ENCODE results near the gene FXYD1.

The FXYD1 gene

DNA sequence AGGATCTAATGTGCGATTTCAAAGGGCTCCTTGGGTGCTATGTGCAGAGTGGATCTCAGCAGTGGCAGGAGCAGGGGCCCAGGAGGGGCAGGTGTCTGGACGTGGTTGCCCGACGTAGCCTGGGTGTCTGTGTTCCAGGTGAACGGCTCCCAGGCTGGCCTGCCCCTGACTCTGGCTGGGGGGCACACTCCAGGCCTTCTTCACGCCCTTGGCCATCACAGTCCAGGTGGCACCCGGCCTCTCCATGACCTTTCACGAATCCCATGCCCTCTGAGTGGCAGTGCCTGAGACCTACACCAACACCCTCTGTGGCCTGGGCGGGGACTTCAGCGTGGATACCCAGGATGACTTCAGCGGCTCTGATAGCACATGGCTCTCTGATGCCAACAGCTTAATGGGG is 34.3 kb upstream of the FXYD1 start:
- Histone ChIP-seq H3K27ac (ENCODE audit: low read length) (no peak overlapping the region), H4K20me1 (ENCODE audit: insufficient read depth, low read length) (no peaks in the 10 kb centered on the region), H3K4me2 (ENCODE audit: insufficient read depth, low read length) (no peak overlapping the region), H2AFZ (ENCODE audit: low read depth, low read length) (no peak overlapping the region), H3K36me3 (ENCODE audit: insufficient read depth, low read length) (no peaks in the 10 kb centered on the region), H3K4me1 (ENCODE audit: insufficient read depth, low read length) (no peaks in the 10 kb centered on the region), H3K9me3 (ENCODE audit: insufficient read depth, low read length, severe bottlenecking) (no peaks in the 10 kb centered on the region), H3K79me2 (ENCODE audit: insufficient read depth, low read length) (no peaks in the 10 kb centered on the region), H3K9ac (ENCODE audit: low read depth, low read length) (no peak overlapping the region), H3K4me3 (ENCODE audit: low read depth in 1 of 2, low read length in 2 of 2) (no peak overlapping the region), H3K27me3 (ENCODE audit: insufficient read depth, low read length, poor library complexity) (no peaks in the 10 kb centered on the region)
- no peak for DNase-seq
- TF ChIP-seq, protein P1, sequence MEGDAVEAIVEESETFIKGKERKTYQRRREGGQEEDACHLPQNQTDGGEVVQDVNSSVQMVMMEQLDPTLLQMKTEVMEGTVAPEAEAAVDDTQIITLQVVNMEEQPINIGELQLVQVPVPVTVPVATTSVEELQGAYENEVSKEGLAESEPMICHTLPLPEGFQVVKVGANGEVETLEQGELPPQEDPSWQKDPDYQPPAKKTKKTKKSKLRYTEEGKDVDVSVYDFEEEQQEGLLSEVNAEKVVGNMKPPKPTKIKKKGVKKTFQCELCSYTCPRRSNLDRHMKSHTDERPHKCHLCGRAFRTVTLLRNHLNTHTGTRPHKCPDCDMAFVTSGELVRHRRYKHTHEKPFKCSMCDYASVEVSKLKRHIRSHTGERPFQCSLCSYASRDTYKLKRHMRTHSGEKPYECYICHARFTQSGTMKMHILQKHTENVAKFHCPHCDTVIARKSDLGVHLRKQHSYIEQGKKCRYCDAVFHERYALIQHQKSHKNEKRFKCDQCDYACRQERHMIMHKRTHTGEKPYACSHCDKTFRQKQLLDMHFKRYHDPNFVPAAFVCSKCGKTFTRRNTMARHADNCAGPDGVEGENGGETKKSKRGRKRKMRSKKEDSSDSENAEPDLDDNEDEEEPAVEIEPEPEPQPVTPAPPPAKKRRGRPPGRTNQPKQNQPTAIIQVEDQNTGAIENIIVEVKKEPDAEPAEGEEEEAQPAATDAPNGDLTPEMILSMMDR (IDR thresholded peaks at IDR 0.05; ENCODE audit: borderline replicate concordance, extremely low read depth, low read length, poor library complexity, severe bottlenecking), result no peak
- TF ChIP-seq EZH2 (IDR thresholded peaks at IDR 0.05; ENCODE audit: borderline replicate concordance, low read depth, low read length, severe bottlenecking), result no peak
- no peak for ATAC-seq (ENCODE audit: insufficient read depth, low read depth)

DNA sequence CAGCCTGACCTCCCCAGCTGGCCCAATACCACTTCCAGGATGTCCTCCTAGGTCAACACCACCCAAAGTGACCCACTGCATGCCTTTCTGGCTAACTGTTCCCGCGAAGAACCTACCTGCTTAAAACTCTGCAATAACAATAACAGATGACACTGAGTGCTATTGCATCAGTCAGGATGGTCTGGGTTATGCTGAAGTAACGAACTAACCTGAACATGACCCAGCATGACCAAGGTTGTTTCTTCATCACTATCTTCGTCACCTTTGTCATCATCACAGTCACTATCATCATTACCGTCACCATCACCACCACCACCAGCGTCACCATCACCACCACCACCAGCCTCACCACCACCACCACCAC is 33.6 kb upstream of the FXYD1 start:
- no peaks in the 10 kb centered on the region for H3K79me2 ChIP-seq (ENCODE audit: insufficient read depth, low read length)
- no peaks in the 10 kb centered on the region for H3K9me3 ChIP-seq (ENCODE audit: insufficient read depth, low read length, severe bottlenecking)
- no peak overlapping the region for H3K27ac ChIP-seq (ENCODE audit: low read length)
- H3K4me2 ChIP-seq (ENCODE audit: insufficient read depth, low read length), result no peak overlapping the region
- no peak overlapping the region for H3K9ac ChIP-seq (ENCODE audit: low read depth, low read length)
- ATAC-seq (ENCODE audit: insufficient read depth, low read depth), result no peak
- no peaks in the 10 kb centered on the region for H4K20me1 ChIP-seq (ENCODE audit: insufficient read depth, low read length)
- no peaks in the 10 kb centered on the region for H3K36me3 ChIP-seq (ENCODE audit: insufficient read depth, low read length)
- H3K4me3 ChIP-seq (ENCODE audit: low read depth in 1 of 2, low read length in 2 of 2), result no peak overlapping the region
- H3K4me1 ChIP-seq (ENCODE audit: insufficient read depth, low read length), result no peaks in the 10 kb centered on the region
- TF ChIP-seq, protein P1 (IDR thresholded peaks at IDR 0.05; ENCODE audit: borderline replicate concordance, extremely low read depth, low read length, poor library complexity, severe bottlenecking), result no peak
- no peak for TF ChIP-seq EZH2 (IDR thresholded peaks at IDR 0.05; ENCODE audit: borderline replicate concordance, low read depth, low read length, severe bottlenecking)
- no peak for DNase-seq
- H2AFZ ChIP-seq (ENCODE audit: low read depth, low read length), result no peak overlapping the region
- no peaks in the 10 kb centered on the region for H3K27me3 ChIP-seq (ENCODE audit: insufficient read depth, low read length, poor library complexity)

DNA sequence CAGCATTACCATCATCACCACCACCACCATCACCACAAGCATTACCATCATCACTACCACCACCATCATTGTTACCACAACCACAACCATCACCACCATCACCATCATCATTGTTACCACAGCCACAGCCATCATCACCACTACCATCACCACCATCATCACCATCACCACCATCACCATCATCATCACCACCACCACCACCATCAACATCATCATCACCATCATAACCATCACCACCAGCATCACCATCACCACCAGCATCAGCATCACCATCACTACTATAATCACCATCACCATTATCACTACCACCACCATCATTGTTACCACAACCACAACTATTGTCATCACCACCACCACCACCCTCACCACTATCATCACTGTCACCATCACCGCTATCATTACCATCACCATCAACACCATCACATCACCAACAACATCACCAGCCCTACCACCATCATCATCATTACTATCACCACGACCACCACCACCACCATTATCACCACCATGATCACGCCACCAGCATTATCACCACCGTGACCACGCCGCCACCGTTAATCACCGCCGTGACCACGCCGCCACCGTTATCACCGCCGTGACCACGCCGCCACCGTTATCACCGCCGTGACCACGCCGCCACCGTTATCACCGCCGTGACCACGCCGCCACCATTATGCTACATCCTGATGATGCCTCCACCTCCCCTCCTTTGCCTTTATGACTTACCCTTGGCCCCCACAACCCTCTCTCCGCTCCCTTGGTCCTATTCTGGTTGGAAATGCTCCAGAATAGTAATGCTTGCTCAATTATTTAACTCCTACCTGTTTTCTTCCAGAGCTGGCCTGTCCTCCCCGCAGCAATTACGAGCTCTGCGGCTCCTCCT is 33.0 kb upstream of the FXYD1 start:
- Histone ChIP-seq H3K9ac (ENCODE audit: low read depth, low read length) (no peak overlapping the region), H4K20me1 (ENCODE audit: insufficient read depth, low read length) (no peaks in the 10 kb centered on the region), H3K79me2 (ENCODE audit: insufficient read depth, low read length) (no peaks in the 10 kb centered on the region), H3K27me3 (ENCODE audit: insufficient read depth, low read length, poor library complexity) (no peaks in the 10 kb centered on the region), H3K4me2 (ENCODE audit: insufficient read depth, low read length) (no peak overlapping the region), H3K4me1 (ENCODE audit: insufficient read depth, low read length) (no peaks in the 10 kb centered on the region), H2AFZ (ENCODE audit: low read depth, low read length) (no peak overlapping the region), H3K4me3 (ENCODE audit: low read depth in 1 of 2, low read length in 2 of 2) (no peak overlapping the region), H3K27ac (ENCODE audit: low read length) (no peak overlapping the region), H3K9me3 (ENCODE audit: insufficient read depth, low read length, severe bottlenecking) (no peaks in the 10 kb centered on the region), H3K36me3 (ENCODE audit: insufficient read depth, low read length) (no peaks in the 10 kb centered on the region)
- ATAC-seq (ENCODE audit: insufficient read depth, low read depth) (no peak), DNase-seq (no peak)
- TF ChIP-seq, protein P1 (IDR thresholded peaks at IDR 0.05; ENCODE audit: borderline replicate concordance, extremely low read depth, low read length, poor library complexity, severe bottlenecking), result no peak
- TF ChIP-seq EZH2 (IDR thresholded peaks at IDR 0.05; ENCODE audit: borderline replicate concordance, low read depth, low read length, severe bottlenecking), result no peak

All from DND-41 (cell line).